BE2C (cell line): ENCODE data around the gene SNORC.

Experiments
- DNase-seq: peaks from one replicate; pipeline ENCODE4 v3.0.0-alpha.2; 2020
- H3K27me3 ChIP-seq: fragments of 250-450 bp; sonication (Bioruptor Pico); 2 replicates; pipeline ENCODE4 v1.5.1; 2020; ENCODE audit warnings: mild to moderate bottlenecking
- H3K36me3 ChIP-seq: fragments of 250-450 bp; sonication (Bioruptor Pico); 2 replicates; pipeline ENCODE4 v1.5.1; 2020; ENCODE audit warnings: mild to moderate bottlenecking
- H3K4me1 ChIP-seq: fragments of 250-450 bp; sonication (Bioruptor Pico); 2 replicates; pipeline ENCODE4 v1.5.1; 2020
- H3K4me3 ChIP-seq: 2 replicates; pipeline ENCODE4 v1.5.1; 2011; ENCODE audit warnings: low read depth, low read length
- H3K9me3 ChIP-seq: fragments of 250-450 bp; sonication (Bioruptor Pico); 2 replicates; pipeline ENCODE4 v1.5.1; 2020
- CTCF ChIP-seq: IDR thresholded peaks from 2 replicates; pipeline ENCODE4 v1.5.1; 2012; ENCODE audit warnings: mild to moderate bottlenecking, low read depth, low read length

The SNORC gene

GRCh38 chr2:232882505-232883115 lies 12.5 kb downstream of the SNORC start:
- no peaks in the 10 kb centered on the region for H3K4me1 ChIP-seq
- H3K9me3 ChIP-seq = no peaks in the 10 kb centered on the region
- H3K4me3 ChIP-seq = no peak overlapping the region
- H3K36me3 ChIP-seq = no peaks in the 10 kb centered on the region
- H3K27me3 ChIP-seq = no peaks in the 10 kb centered on the region
- TF ChIP-seq CTCF = no peak
- no peak for DNase-seq

GRCh38 chr2:232883116-232883721 lies 13.2 kb downstream of the SNORC start:
- H3K4me3 ChIP-seq = no peak overlapping the region
- DNase-seq = no peak
- H3K9me3 ChIP-seq = no peaks in the 10 kb centered on the region
- no peaks in the 10 kb centered on the region for H3K36me3 ChIP-seq
- no peaks in the 10 kb centered on the region for H3K27me3 ChIP-seq
- TF ChIP-seq CTCF = no peak
- no peaks in the 10 kb centered on the region for H3K4me1 ChIP-seq

GRCh38 chr2:232884001-232884421 lies 13.9 kb downstream of the SNORC start:
- no peak for TF ChIP-seq CTCF
- Histone ChIP-seq H3K36me3 (no peaks in the 10 kb centered on the region), H3K9me3 (no peaks in the 10 kb centered on the region), H3K4me3 (no peak overlapping the region), H3K4me1 (no peaks in the 10 kb centered on the region), H3K27me3 (no peaks in the 10 kb centered on the region)
- DNase-seq = no peak

- DNase-seq = no peak
- no peaks in the 10 kb centered on the region for H3K27me3 ChIP-seq
- H3K4me1 ChIP-seq = no peaks in the 10 kb centered on the region
- H3K4me3 ChIP-seq = no peak overlapping the region
- no peaks in the 10 kb centered on the region for H3K9me3 ChIP-seq
- no peaks in the 10 kb centered on the region for H3K36me3 ChIP-seq
- TF ChIP-seq CTCF = no peak
These were observed 14.6 kb downstream of the SNORC start for GRCh38 chr2:232884549-232885263.

- Histone ChIP-seq H3K27me3 (no peaks in the 10 kb centered on the region), H3K4me3 (no peak overlapping the region), H3K4me1 (no peaks in the 10 kb centered on the region), H3K9me3 (no peaks in the 10 kb centered on the region), H3K36me3 (no peaks in the 10 kb centered on the region)
- DNase-seq = no peak
- no peak for TF ChIP-seq CTCF
These were observed 15.3 kb downstream of the SNORC start for GRCh38 chr2:232885264-232885961.

- Histone ChIP-seq H3K27me3 (no peaks in the 10 kb centered on the region), H3K9me3 (no peaks in the 10 kb centered on the region), H3K4me3 (no peak overlapping the region), H3K4me1 (no peaks in the 10 kb centered on the region), H3K36me3 (no peaks in the 10 kb centered on the region)
- TF ChIP-seq CTCF = no peak
- DNase-seq = no peak
These were observed 16.1 kb downstream of the SNORC start for GRCh38 chr2:232886176-232886575.
